ENCODE measurements around the gene VWA5B1.

- TF ChIP-seq CTCF (IDR thresholded peaks at IDR 0.05) = no peak
- TF ChIP-seq POLR2A (IDR thresholded peaks at IDR 0.05) = no peak
Measured at GRCh38 chr1:20383631-20384030, 93.0 kb downstream of the VWA5B1 start.
